Body of pancreas (tissue), 4 donors: ENCODE measurements around the gene C1orf198.

Experiments
- CTCF ChIP-seq, 7 experiments: fragments of 450-650 bp in 4 of 7; fragments of 200-600 bp in 3 of 7; sonication (generic) in 3 of 7; IDR thresholded peaks; one replicate each; pipeline ENCODE4 v1.5.1; 2016 to 2019; ENCODE audit warnings: antibody characterized with exemption in 7 of 7
- POLR2A ChIP-seq, 3 donors: fragments of 450-650 bp; IDR thresholded peaks; one replicate each; pipeline ENCODE4 v1.6.1; 2016; ENCODE audit warnings: antibody characterized with exemption in 3 of 3, mild to moderate bottlenecking in 2 of 3

- no peak for TF ChIP-seq POLR2A (IDR thresholded peaks at IDR 0.05)
- TF ChIP-seq CTCF (IDR thresholded peaks at IDR 0.05) = no peak
Observed at GRCh38 chr1:230858918-230859729, 9.2 kb downstream of the C1orf198 start.
